ENCODE measurements around the gene AFTPH.

The AFTPH gene

DNA sequence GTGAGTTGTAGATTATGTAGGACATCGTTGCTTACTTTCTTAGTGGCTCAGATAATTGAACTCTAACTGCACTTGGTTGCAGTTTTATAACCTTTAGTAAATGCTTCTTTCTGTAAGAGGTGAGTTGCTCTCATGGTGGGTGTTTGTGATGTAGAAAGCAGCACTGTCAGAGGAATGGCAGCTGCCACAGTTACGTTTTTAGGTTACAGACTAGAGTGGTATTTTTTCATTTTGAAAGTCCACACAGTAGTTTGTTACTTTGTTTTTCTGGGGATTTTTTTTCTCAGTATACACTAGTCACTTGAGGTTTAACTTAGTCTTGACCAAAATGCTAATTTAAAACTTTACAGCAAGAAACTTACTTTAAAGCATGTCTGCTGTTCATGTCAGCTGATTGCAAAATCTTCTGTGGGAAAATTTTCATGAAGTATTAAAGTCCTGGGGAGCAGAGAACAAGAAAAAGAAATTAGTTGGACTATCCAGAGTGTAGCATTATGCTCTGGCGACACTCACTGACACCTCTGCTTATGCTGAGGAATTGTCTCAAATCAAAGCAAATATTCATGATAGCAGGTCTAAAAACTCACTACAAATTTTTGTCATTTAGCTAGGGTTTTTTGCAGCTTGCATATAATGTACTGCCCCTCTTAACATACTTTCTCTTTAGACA is 14.8 kb downstream of the AFTPH start:
- Histone ChIP-seq H3K9ac (ENCODE audit: low read depth, low read length) (no peak overlapping the region), H3K36me3 (ENCODE audit: insufficient read depth, low read length) (no peaks in the 10 kb centered on the region), H3K4me1 (ENCODE audit: insufficient read depth, low read length) (peaks cover 18% of the 10 kb centered on the region), H3K9me3 (ENCODE audit: control insufficient read depth, insufficient read depth, low read length) (no peaks in the 10 kb centered on the region)

DNA sequence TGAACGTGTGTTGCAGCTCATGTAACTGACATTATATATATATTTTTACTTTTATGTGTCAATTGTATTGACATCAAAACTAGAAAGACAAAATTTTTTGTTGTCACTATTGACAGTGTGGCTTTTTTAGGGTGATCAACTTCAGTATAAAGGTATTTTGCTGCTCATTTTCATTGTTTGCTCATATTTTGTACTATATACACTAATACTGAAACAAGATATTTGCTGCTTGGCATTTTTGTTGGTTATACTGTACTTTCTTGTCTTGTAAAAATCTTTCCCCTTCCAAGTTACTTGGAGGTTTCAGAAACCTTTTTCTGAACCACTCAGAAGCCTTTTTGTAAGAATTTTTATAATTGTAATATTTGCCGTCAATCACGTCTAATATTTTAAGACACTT is 16.5 kb downstream of the AFTPH start:
- Histone ChIP-seq H3K9me3 (ENCODE audit: control insufficient read depth, insufficient read depth, low read length) (no peaks in the 10 kb centered on the region), H3K4me1 (ENCODE audit: insufficient read depth, low read length) (peaks cover 18% of the 10 kb centered on the region), H3K36me3 (ENCODE audit: insufficient read depth, low read length) (no peaks in the 10 kb centered on the region), H3K9ac (ENCODE audit: low read depth, low read length) (no peak overlapping the region)

GRCh38 chr2:64541547-64541946 is 17.4 kb downstream of the AFTPH start:
- no peak overlapping the region for H3K9ac ChIP-seq (ENCODE audit: low read depth, low read length)
- peaks cover 18% of the 10 kb centered on the region for H3K4me1 ChIP-seq (ENCODE audit: insufficient read depth, low read length)
- no peaks in the 10 kb centered on the region for H3K9me3 ChIP-seq (ENCODE audit: control insufficient read depth, insufficient read depth, low read length)
- H3K36me3 ChIP-seq (ENCODE audit: insufficient read depth, low read length), result no peaks in the 10 kb centered on the region

GRCh38 chr2:64542071-64543007 is 18.2 kb downstream of the AFTPH start:
- no peak overlapping the region for H3K9ac ChIP-seq (ENCODE audit: low read depth, low read length)
- H3K36me3 ChIP-seq (ENCODE audit: insufficient read depth, low read length), result no peaks in the 10 kb centered on the region
- no peaks in the 10 kb centered on the region for H3K9me3 ChIP-seq (ENCODE audit: control insufficient read depth, insufficient read depth, low read length)
- H3K4me1 ChIP-seq (ENCODE audit: insufficient read depth, low read length), result peaks cover 18% of the 10 kb centered on the region

GRCh38 chr2:64543008-64543697 is 19.0 kb downstream of the AFTPH start:
- no peaks in the 10 kb centered on the region for H3K36me3 ChIP-seq (ENCODE audit: insufficient read depth, low read length)

GRCh38 chr2:64548761-64549160 is 24.6 kb downstream of the AFTPH start:
- Histone ChIP-seq H3K4me1 (ENCODE audit: insufficient read depth, low read length) (no peaks in the 10 kb centered on the region), H3K36me3 (ENCODE audit: insufficient read depth, low read length) (no peaks in the 10 kb centered on the region), H3K9ac (ENCODE audit: low read depth, low read length) (no peak overlapping the region), H3K9me3 (ENCODE audit: control insufficient read depth, insufficient read depth, low read length) (no peaks in the 10 kb centered on the region)

More at GRCh38 chr2:64543008-64543697, 19.0 kb downstream of the AFTPH start:
- no peaks in the 10 kb centered on the region for H3K9me3 ChIP-seq (ENCODE audit: control insufficient read depth, insufficient read depth, low read length)
- H3K4me1 ChIP-seq (ENCODE audit: insufficient read depth, low read length), result peaks cover 16% of the 10 kb centered on the region
- H3K9ac ChIP-seq (ENCODE audit: low read depth, low read length), result no peak overlapping the region

DNA sequence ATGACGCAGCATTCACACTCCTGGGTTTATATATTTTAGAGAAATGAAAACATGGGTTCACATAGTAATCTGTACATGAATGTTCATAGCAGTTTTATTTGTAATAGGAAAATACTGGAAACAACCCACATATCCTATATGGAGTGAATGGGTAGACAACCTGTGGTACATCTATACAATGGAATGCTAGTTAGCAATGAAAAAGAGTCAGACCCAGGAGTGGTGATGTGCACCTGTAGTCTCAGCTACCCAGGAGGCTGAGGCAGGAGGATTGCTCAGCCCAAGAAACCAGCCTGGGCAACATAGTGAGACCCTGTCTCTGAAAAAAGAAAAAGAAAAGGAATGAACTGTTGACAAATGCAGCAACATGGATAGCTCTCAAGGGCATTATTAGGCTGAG is 25.9 kb downstream of the AFTPH start:
- Histone ChIP-seq H3K9ac (ENCODE audit: low read depth, low read length) (no peak overlapping the region), H3K9me3 (ENCODE audit: control insufficient read depth, insufficient read depth, low read length) (no peaks in the 10 kb centered on the region), H3K4me1 (ENCODE audit: insufficient read depth, low read length) (no peaks in the 10 kb centered on the region), H3K36me3 (ENCODE audit: insufficient read depth, low read length) (no peaks in the 10 kb centered on the region)

- Histone ChIP-seq H3K36me3 (ENCODE audit: insufficient read depth, low read length) (no peaks in the 10 kb centered on the region), H3K9ac (ENCODE audit: low read depth, low read length) (no peak overlapping the region), H3K4me1 (ENCODE audit: insufficient read depth, low read length) (no peaks in the 10 kb centered on the region), H3K9me3 (ENCODE audit: control insufficient read depth, insufficient read depth, low read length) (no peaks in the 10 kb centered on the region)
These were observed 27.7 kb downstream of the AFTPH start for GRCh38 chr2:64551851-64552250.

DNA sequence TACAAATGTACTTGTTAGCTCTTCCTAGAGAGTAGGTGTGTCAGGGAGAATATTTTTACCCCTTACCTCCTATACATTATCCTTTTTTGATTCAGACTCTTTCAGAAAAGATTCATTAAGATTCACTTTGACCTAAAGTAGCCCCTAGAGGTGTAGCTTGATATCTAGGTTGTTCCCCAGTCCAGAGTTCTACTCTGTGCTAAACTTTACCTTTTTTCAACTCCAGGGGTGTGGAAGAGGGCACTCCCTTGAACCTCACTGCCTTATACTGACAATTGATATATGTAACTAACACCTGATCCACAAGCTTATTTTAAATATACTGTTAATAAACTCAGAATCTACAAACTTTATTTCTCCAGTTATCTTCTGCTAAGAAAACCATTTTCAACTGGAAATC is 30.0 kb downstream of the AFTPH start:
- no peaks in the 10 kb centered on the region for H3K4me1 ChIP-seq (ENCODE audit: insufficient read depth, low read length)
- no peaks in the 10 kb centered on the region for H3K36me3 ChIP-seq (ENCODE audit: insufficient read depth, low read length)
- H3K9ac ChIP-seq (ENCODE audit: low read depth, low read length), result no peak overlapping the region
- H3K9me3 ChIP-seq (ENCODE audit: control insufficient read depth, insufficient read depth, low read length), result no peaks in the 10 kb centered on the region

DNA sequence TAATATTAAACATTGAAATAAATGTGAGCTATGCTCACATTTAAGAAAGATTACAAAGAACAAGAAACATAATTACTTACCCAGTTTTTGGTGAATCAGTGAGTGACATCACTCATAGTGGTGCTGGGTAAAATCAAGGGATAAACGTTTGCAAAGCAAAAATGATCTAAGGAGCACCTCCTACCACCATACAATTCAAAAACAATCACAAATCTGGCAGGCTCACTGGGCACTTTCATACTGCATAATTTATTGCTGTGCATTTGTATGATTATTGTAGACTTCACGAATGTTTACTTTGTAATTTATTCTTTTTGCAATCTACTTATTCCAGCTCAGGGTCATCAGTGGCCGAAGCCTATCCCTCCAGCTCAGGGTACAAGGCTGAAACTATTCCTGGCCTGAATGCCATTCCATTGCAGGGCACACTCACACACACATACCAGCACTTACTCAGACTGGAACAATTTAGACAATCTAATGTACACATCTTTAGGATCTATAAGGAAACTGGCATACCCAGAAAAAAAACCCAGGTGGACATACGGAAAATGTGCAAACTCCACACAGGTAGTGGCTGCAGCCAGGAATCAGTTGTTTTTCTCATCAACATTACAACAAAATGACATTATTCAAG is 34.4 kb downstream of the AFTPH start:
- Histone ChIP-seq H3K9me3 (ENCODE audit: control insufficient read depth, insufficient read depth, low read length) (no peaks in the 10 kb centered on the region; the same call in 1 of the 2 replicates), H3K9ac (ENCODE audit: low read depth, low read length) (no peak overlapping the region), H3K36me3 (ENCODE audit: insufficient read depth, low read length) (no peaks in the 10 kb centered on the region), H3K4me1 (ENCODE audit: insufficient read depth, low read length) (no peaks in the 10 kb centered on the region)

GRCh38 chr2:64562148-64562784 is 38.1 kb downstream of the AFTPH start:
- Histone ChIP-seq H3K36me3 (ENCODE audit: insufficient read depth, low read length) (no peaks in the 10 kb centered on the region), H3K9ac (ENCODE audit: low read depth, low read length) (no peak overlapping the region), H3K9me3 (ENCODE audit: control insufficient read depth, insufficient read depth, low read length) (no peaks in the 10 kb centered on the region; the same call in 1 of the 2 replicates), H3K4me1 (ENCODE audit: insufficient read depth, low read length) (no peaks in the 10 kb centered on the region)

DNA sequence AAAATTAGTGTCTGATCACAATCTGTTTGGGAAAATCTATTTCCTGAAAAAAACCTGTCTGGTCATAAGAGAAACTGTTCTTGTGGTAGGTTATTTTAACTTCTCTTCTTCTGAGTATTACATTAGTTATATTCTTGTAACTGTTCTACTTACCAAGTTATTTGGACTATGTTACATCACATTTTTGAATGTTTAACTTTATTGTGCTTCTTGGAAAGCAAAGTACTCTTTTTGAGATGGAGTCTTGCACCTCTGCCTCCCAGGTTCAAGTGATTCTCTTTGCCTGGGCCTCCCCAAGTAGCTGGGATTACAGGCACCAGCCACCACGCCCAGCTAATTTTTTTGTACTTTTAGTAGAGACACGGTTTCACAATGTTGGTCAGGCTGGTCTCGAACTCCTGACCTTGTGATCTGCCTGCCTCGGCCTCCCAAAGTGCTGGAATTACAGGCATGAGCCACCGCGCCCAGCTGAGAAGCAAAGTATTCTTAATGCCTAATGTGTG is 39.4 kb downstream of the AFTPH start:
- Histone ChIP-seq H3K9ac (ENCODE audit: low read depth, low read length) (no peak overlapping the region), H3K36me3 (ENCODE audit: insufficient read depth, low read length) (no peaks in the 10 kb centered on the region), H3K4me1 (ENCODE audit: insufficient read depth, low read length) (no peaks in the 10 kb centered on the region), H3K9me3 (ENCODE audit: control insufficient read depth, insufficient read depth, low read length) (no peaks in the 10 kb centered on the region; the same call in 1 of the 2 replicates)

DNA sequence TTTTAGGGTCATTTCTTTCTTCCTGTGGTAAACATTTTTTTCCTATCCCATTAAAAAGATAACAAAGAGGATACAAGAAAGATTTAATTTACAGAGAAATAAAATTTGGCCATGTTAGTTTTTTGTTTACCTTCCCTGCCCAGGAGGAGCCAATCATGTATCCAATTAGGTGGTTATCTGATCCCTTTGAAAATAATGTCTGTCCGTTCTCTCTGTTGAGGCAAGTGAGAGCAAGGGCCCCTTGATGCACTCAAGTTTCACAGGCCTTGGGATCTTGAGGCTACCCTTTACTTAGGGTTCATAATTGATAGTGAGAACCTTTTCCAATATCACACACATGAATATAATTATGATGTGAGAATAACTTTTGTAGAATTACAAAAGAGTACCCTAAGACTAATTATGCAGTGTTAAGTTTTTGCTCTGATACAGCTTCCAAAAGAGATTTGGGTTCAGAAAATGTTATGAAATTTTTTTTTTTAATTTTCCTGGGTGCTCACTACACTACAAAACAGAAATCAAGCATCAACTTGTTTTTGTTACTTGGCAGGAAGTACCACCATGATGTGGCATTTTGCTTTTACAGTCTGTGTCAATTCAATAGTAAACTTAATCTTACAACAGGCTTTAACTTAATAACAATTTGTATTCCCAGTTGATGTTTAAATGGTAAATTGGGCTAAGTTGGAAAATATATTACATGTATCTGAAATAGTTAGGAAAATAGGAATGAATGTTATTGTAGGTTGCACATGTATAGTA is 42.0 kb downstream of the AFTPH start:
- Histone ChIP-seq H3K4me1 (ENCODE audit: insufficient read depth, low read length) (no peaks in the 10 kb centered on the region), H3K9me3 (ENCODE audit: control insufficient read depth, insufficient read depth, low read length) (no peaks in the 10 kb centered on the region), H3K9ac (ENCODE audit: low read depth, low read length) (no peak overlapping the region), H3K36me3 (ENCODE audit: insufficient read depth, low read length) (no peaks in the 10 kb centered on the region)
